NCI-H2081 (cell line): ENCODE measurements around the gene KLHDC4.

Source experiments
- DNase-seq, 2 experiments: peaks; one replicate each; lab custom pipeline; 2025; lab: John Stamatoyannopoulos, UW

KLHDC4 gene

DNA sequence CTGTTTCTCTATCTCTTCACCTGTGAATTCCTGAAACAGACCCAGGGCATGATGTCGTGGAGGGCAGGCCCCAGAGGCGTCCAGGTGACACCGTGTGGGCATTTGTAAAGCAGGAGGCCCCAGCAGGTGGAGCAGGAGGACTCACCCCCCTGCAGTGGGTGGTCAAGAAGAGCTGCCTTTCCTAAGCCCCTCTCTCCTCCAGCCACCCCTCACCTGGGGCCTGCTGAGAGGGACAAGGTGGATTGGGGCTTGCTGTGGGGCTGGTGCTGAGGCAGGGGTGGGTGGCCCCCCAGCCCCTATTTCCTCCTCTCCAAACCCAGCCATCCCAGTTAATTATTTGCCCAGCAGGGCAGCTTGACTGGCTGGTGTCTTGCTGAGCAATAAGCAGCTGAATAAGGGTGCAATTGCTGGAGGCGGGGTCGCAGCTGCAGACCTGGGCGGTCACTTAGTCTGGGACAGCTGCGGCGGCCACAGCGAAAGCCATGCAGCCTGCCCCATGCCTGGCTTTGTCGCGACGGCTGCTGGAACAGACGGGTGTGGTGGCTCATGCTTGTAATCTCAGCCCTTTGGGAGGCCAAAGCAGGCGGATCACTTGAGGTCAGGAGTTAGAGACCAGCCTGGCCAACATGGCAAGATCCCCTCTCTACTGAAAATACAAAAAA, 107.1 kb downstream of the KLHDC4 start:
- DNase-seq: no peak
